CD14-positive monocyte (primary cell): ENCODE results near the gene MRPL40. TPM values are rescaled to one million over a fixed set of nuclear protein-coding genes. Genes with fewer than 3 reads are reported as not detected.

ENCODE experiments used
- DNase-seq, 3 donors: peaks; one replicate each; pipeline ENCODE4 v3.0.0-alpha.2; 2011 to 2022
- H2AFZ ChIP-seq: 2 replicates; pipeline ENCODE4 v1.6.0; 2012; ENCODE audit warnings: mild to moderate bottlenecking, low read depth, low read length, inconsistent platforms; ENCODE audit not compliant: insufficient read depth, poor library complexity, severe bottlenecking
- H3K27ac ChIP-seq, 2 donors: 1 replicate in 1 of 2; 2 replicates in 1 of 2; pipeline ENCODE4 v1.5.1; 2012 to 2013; ENCODE audit warnings: low read length in 2 of 2, control low read depth in 1 of 2, inconsistent platforms in 1 of 2, low read depth in 1 of 2, mild to moderate bottlenecking in 1 of 2
- H3K27me3 ChIP-seq, 2 donors: one replicate each; pipeline versions ENCODE4 v1.6.0 to v1.6.1; 2011 to 2013; ENCODE audit warnings: low read length in 2 of 2; ENCODE audit not compliant: control insufficient read depth in 2 of 2, insufficient read depth in 2 of 2
- H3K36me3 ChIP-seq, 2 donors: replicated peaks in 1 of 2; 1 replicate in 1 of 2; 2 replicates in 1 of 2; pipeline versions ENCODE4 v1.5.1 to v1.6.1; 2012 to 2013; ENCODE audit warnings: low read length in 2 of 2, control low read depth in 1 of 2, inconsistent platforms in 1 of 2, mild to moderate bottlenecking in 1 of 2; ENCODE audit not compliant: insufficient read depth in 2 of 2, control insufficient read depth in 1 of 2
- H3K4me1 ChIP-seq, 2 donors: 1 replicate in 1 of 2; 2 replicates in 1 of 2; pipeline versions ENCODE4 v1.5.1 to v1.6.1; 2012 to 2013; ENCODE audit warnings: low read length in 2 of 2, control low read depth in 1 of 2, inconsistent platforms in 1 of 2, mild to moderate bottlenecking in 1 of 2, moderate library complexity in 1 of 2; ENCODE audit not compliant: insufficient read depth in 2 of 2, control insufficient read depth in 1 of 2
- H3K4me2 ChIP-seq: replicated peaks from 2 replicates; pipeline ENCODE3; 2012; ENCODE audit warnings: low read length, moderate library complexity, mild to moderate bottlenecking; ENCODE audit not compliant: poor library complexity, severe bottlenecking; ENCODE audit errors: extremely low read depth
- H3K4me3 ChIP-seq, 3 experiments: fragments of 200-600 bp in 1 of 3; sonication (generic) in 1 of 3; replicated peaks in 1 of 3; 1 replicate in 2 of 3; 2 replicates in 1 of 3; pipeline ENCODE4 v1.5.1; 2011 to 2013; ENCODE audit warnings: low read length in 3 of 3, mild to moderate bottlenecking in 3 of 3, control low read depth in 2 of 3, low read depth in 2 of 3, inconsistent platforms in 1 of 3, moderate library complexity in 1 of 3
- H3K79me2 ChIP-seq: 2 replicates; pipeline ENCODE4 v1.6.0; 2012; ENCODE audit warnings: mild to moderate bottlenecking, control low read depth, inconsistent platforms, low read length, moderate library complexity; ENCODE audit not compliant: insufficient read depth
- H3K9ac ChIP-seq: 2 replicates; pipeline ENCODE4 v1.6.0; 2017; ENCODE audit warnings: low read length, mild to moderate bottlenecking; ENCODE audit not compliant: insufficient read depth, poor library complexity, severe bottlenecking
- H3K9me3 ChIP-seq, 2 donors: replicated peaks in 1 of 2; 1 replicate in 1 of 2; 2 replicates in 1 of 2; pipeline versions ENCODE4 v1.5.1 to v1.6.1; 2012 to 2013; ENCODE audit warnings: low read length in 2 of 2, control low read depth in 1 of 2; ENCODE audit not compliant: control insufficient read depth in 1 of 2, insufficient read depth in 1 of 2
- H4K20me1 ChIP-seq: 2 replicates; pipeline ENCODE4 v1.6.0; 2012; ENCODE audit warnings: mild to moderate bottlenecking, low read length, control low read depth, moderate library complexity; ENCODE audit not compliant: insufficient read depth
- H3K27ac Mint-ChIP-seq, 7 donors: one replicate each; pipeline ENCODE4 v1.8.0; 2020; ENCODE audit warnings: mild to moderate bottlenecking in 7 of 7, mixed read lengths in 7 of 7, moderate library complexity in 6 of 7, inconsistent platforms in 2 of 7
- H3K27me3 Mint-ChIP-seq, 3 donors: one replicate each; pipeline ENCODE4 v1.8.0; 2021 to 2022; ENCODE audit warnings: low read depth in 3 of 3, mild to moderate bottlenecking in 3 of 3, mixed read lengths in 3 of 3, moderate library complexity in 3 of 3, inconsistent platforms in 1 of 3
- H3K36me3 Mint-ChIP-seq, 2 donors: one replicate each; pipeline ENCODE4 v1.8.0; 2020; ENCODE audit warnings: mixed read lengths in 2 of 2, inconsistent platforms in 1 of 2, mild to moderate bottlenecking in 1 of 2
- H3K4me1 Mint-ChIP-seq: one replicate; pipeline ENCODE4 v1.8.0; 2020; ENCODE audit warnings: mild to moderate bottlenecking, mixed read lengths
- H3K4me3 Mint-ChIP-seq, 2 donors: one replicate each; pipeline ENCODE4 v1.8.0; 2020; ENCODE audit warnings: mild to moderate bottlenecking in 2 of 2, mixed read lengths in 2 of 2, moderate library complexity in 1 of 2
- H3K9me3 Mint-ChIP-seq, 7 donors: one replicate each; pipeline ENCODE4 v1.8.0; 2020 to 2022; ENCODE audit warnings: mixed read lengths in 7 of 7, mild to moderate bottlenecking in 6 of 7, moderate library complexity in 6 of 7, inconsistent platforms in 2 of 7
- CTCF ChIP-seq: fragments of 200-600 bp; IDR thresholded peaks from one replicate; pipeline ENCODE4 v1.8.0; 2022; ENCODE audit warnings: antibody characterized with exemption, mild to moderate bottlenecking
- WGBS: methylation state at CpG from one replicate; pipeline ENCODE4 v1.1.5; 2013; ENCODE audit warnings: missing lambda C conversion rate; ENCODE audit not compliant: insufficient coverage; 5-methylcytosine and 5-hydroxymethylcytosine counted together
- intact Hi-C, 2 donors: fragments of 100-400 bp; cut with micrococcal nuclease; formaldehyde crosslinking; loops; one replicate each; pipeline versions ENCODE4 v1.15.0 to v1.15.1; 2023
- polyA plus RNA-seq, 3 donors: library from polyadenylated mRNA; depleted of rRNA in 1 of 3; unstranded in 2 of 3; stranded (reverse) in 1 of 3; fragments of 300-500 nt in 2 of 3; fragments of >200 nt in 1 of 3; fragmentation: Illumina TruSeq in 2 of 3; gene quantifications; 1 replicate in 2 of 3; 2 replicates in 1 of 3; pipeline ENCODE4 v1.2.3, GENCODE V29; 2012 to 2021

MRPL40 gene
- polyA plus RNA-seq, 3 donors, result 9.2 to 61.4 (median 48.4) TPM

- H3K4me3 ChIP-seq, result peak within 1 kb of the TSS; percentile 69 to 94 (median 87)
- TF ChIP-seq CTCF, result no peak
- H3K27ac Mint-ChIP-seq, result peak within 1 kb of the TSS; percentile 97 to 99 (median 99)
- under 1% methylated on average over 36 of the region's 42 CpGs for WGBS
- H3K4me3 Mint-ChIP-seq, result peak within 1 kb of the TSS; percentile 81 to 89
- peaks cover 22 to 28% of the 10 kb centered on the region in 2 donors for H3K4me1 ChIP-seq
- H2AFZ ChIP-seq, result peak within 1 kb of the TSS; percentile 90
- peaks cover 14 to 32% of the 10 kb centered on the region in 2 donors for H3K36me3 Mint-ChIP-seq
- no peaks in the 10 kb centered on the region for H3K27me3 ChIP-seq
- H3K36me3 ChIP-seq, result peaks cover 12 to 24% of the 10 kb centered on the region in 2 donors
- peaks cover 39% of the 10 kb centered on the region for H4K20me1 ChIP-seq
- peak within 1 kb of the TSS; percentile 72 to 100 for H3K27ac ChIP-seq
- intact Hi-C loops, result loop anchor here (1.0 to 10.0 kb wide), 5 partner anchors 46 to 538 kb away; partner anchors contain the start of genes ARVCF (in 1 of the 2), CLTCL1 (in 1 of the 2), GNB1L (in 1 of the 2) and HIRA (in 1 of the 2)
- H3K9me3 Mint-ChIP-seq, result no peaks in the 10 kb centered on the region
- H3K4me1 Mint-ChIP-seq, result peaks cover 27% of the 10 kb centered on the region
- H3K9me3 ChIP-seq, result no peaks in the 10 kb centered on the region
- DNase-seq, result peak in 1 of 3 donors; percentile 67
- peaks cover 56% of the 10 kb centered on the region for H3K79me2 ChIP-seq
- H3K27me3 Mint-ChIP-seq, result no peaks in the 10 kb centered on the region
- H3K4me2 ChIP-seq, result peak within 1 kb of the TSS; percentile 95
- peak within 1 kb of the TSS; percentile 90 for H3K9ac ChIP-seq
Measured at GRCh38 chr22:19478901-19479354, 46.6 kb downstream of the MRPL40 start, which contains the start of gene UFD1. Gene UFD1 (minus strand): TSS chr22:19479193. CDS start chr22:19479085, 108 bp downstream.

- Histone ChIP-seq H3K4me1 (peaks cover 22 to 28% of the 10 kb centered on the region in 2 donors), H2AFZ (peak within 1 kb of the TSS; percentile 90), H3K4me2 (peak within 1 kb of the TSS; percentile 95), H3K4me3 (peak within 1 kb of the TSS; percentile 69 to 94 (median 87)), H3K36me3 (peaks cover 12 to 27% of the 10 kb centered on the region in 2 donors), H3K27ac (peak within 1 kb of the TSS; percentile 72 to 100), H3K9me3 (no peaks in the 10 kb centered on the region), H3K27me3 (no peaks in the 10 kb centered on the region), H3K79me2 (peaks cover 54% of the 10 kb centered on the region), H4K20me1 (peaks cover 38% of the 10 kb centered on the region), H3K9ac (peak within 1 kb of the TSS; percentile 90)
- under 1% methylated on average over 37 of the region's 50 CpGs for WGBS
- H3K9me3 Mint-ChIP-seq, result peaks cover 0 to 1% (median 0%) of the 10 kb centered on the region in 7 donors
- intact Hi-C loops, result loop anchor here (1.0 to 10.0 kb wide), 5 partner anchors 47 to 538 kb away; partner anchors contain the start of genes ARVCF (in 1 of the 2), CLTCL1 (in 1 of the 2), GNB1L (in 1 of the 2) and HIRA (in 1 of the 2)
- peak within 1 kb of the TSS; percentile 81 to 89 for H3K4me3 Mint-ChIP-seq
- H3K4me1 Mint-ChIP-seq, result peaks cover 27% of the 10 kb centered on the region
- H3K36me3 Mint-ChIP-seq, result peaks cover 14 to 28% of the 10 kb centered on the region in 2 donors
- H3K27ac Mint-ChIP-seq, result peak within 1 kb of the TSS; percentile 97 to 99 (median 99)
- no peak for TF ChIP-seq CTCF
- DNase-seq, result peak; percentile 96 to 97 (median 97)
- no peaks in the 10 kb centered on the region for H3K27me3 Mint-ChIP-seq
Measured at GRCh38 chr22:19479355-19480172, 47.2 kb downstream of the MRPL40 start, which contains the start of gene CDC45. Gene CDC45 (plus strand): TSS chr22:19479920. CDS start chr22:19479969, 49 bp downstream.
